Adrenal gland (tissue), 12 donors: Measurements from ENCODE around the gene SLC24A4. TPM values are rescaled to one million over a fixed set of nuclear protein-coding genes. Genes with fewer than 3 reads are reported as not detected.

Source experiments
- DNase-seq, 7 donors: peaks; one replicate each; pipeline ENCODE4 v3.0.0-alpha.2; 2019 to 2020
- H3K27ac ChIP-seq, 5 donors: fragments of 200-600 bp; sonication (generic) in 4 of 5; 1 replicate in 3 of 5; 2 replicates in 2 of 5; pipeline versions ENCODE4 v1.5.1 to v1.8.0; 2016 to 2020; ENCODE audit warnings: mild to moderate bottlenecking in 1 of 5
- H3K27me3 ChIP-seq: fragments of 200-600 bp; 2 replicates; pipeline ENCODE4 v1.8.0; 2021
- H3K36me3 ChIP-seq, 2 donors: fragments of 200-600 bp; replicated peaks in 1 of 2; 1 replicate in 1 of 2; 2 replicates in 1 of 2; pipeline versions ENCODE4 v1.5.1 to v1.8.0; 2018 to 2022
- H3K4me1 ChIP-seq, 2 donors: fragments of 200-600 bp; replicated peaks in 1 of 2; 1 replicate in 1 of 2; 2 replicates in 1 of 2; pipeline versions ENCODE4 v1.5.1 to v1.8.0; 2018 to 2021
- H3K4me3 ChIP-seq, 4 donors: fragments of 200-600 bp; sonication (generic) in 3 of 4; one replicate each; pipeline ENCODE4 v1.5.1; 2016 to 2018
- H3K9me3 ChIP-seq, 3 donors: fragments of 200-600 bp; sonication (generic) in 1 of 3; replicated peaks in 1 of 3; 1 replicate in 2 of 3; 2 replicates in 1 of 3; pipeline versions ENCODE4 v1.5.1 to v1.8.0; 2016 to 2021
- CTCF ChIP-seq, 6 experiments: fragments of 450-650 bp in 4 of 6; fragments of 200-600 bp in 2 of 6; sonication (generic) in 1 of 6; IDR thresholded peaks; 1 replicate in 5 of 6; 2 replicates in 1 of 6; pipeline versions ENCODE4 v1.5.1 to v1.8.0; 2016 to 2021; ENCODE audit warnings: antibody characterized with exemption in 6 of 6, mild to moderate bottlenecking in 2 of 6, moderate library complexity in 1 of 6
- POLR2A ChIP-seq, 2 donors: fragments of 450-650 bp; IDR thresholded peaks; one replicate each; pipeline ENCODE4 v1.6.1; 2017; ENCODE audit warnings: antibody characterized with exemption in 2 of 2, mild to moderate bottlenecking in 2 of 2, moderate library complexity in 1 of 2
- WGBS, 4 donors: extraction: QIAGEN DNeasy Blood & Tissue Kit in 2 of 4; methylation state at CpG; one replicate each; pipeline versions ENCODE4 v1.1.5 to v1.1.7; 2013 to 2017; 5-methylcytosine and 5-hydroxymethylcytosine counted together
- intact Hi-C, 2 donors: fragments of 100-400 bp; cut with DNase I; formaldehyde crosslinking; loops; one replicate each; pipeline versions ENCODE4 v1.14.1 to v1.15.0; 2022 to 2023
- polyA plus RNA-seq, 3 donors: library from polyadenylated mRNA; stranded (reverse); fragments of 200-250 nt in 2 of 3; fragments of 350-450 nt in 1 of 3; fragmentation: Illumina TruSeq in 1 of 3; extraction: RNeasy Lipid Tissue Mini Kit (QIAGEN cat#74804) in 1 of 3; gene quantifications; one replicate each; pipeline ENCODE4 v1.2.3, GENCODE V29; 2013 to 2014
- total RNA-seq, 9 donors: library from RNA; depleted of rRNA in 4 of 9; stranded (reverse); fragments of >200 nt in 4 of 9; fragments of 120-200 nt in 1 of 9; fragmentation: NEBNext Ultra II Directional in 1 of 9; extraction: Animal tissue kit (Norgen Biotek cat#: 25700) in 1 of 9; gene quantifications; one replicate each; pipeline versions ENCODE4 v1.1.0 to v1.2.4, GENCODE V29; 2013 to 2023
- donor health status: healthy with polysubstance abuse.
- donor health status: Bipolar disorder and iron deficiency.
- donor health status: DM: yes; HTN: yes; CAD: no.
- donor health status: DM: no; HTN: no; CAD: no.
- donor health status: DM: no; HTN: no; CAD: no.
- donor health status: DM: yes; HTN: yes; CAD: no.

The SLC24A4 gene
- total and polyA plus RNA-seq, 12 donors, result 0.09 to 1.9 (median 0.52) TPM

GRCh38 chr14:92505826-92506225, 182.9 kb downstream of the SLC24A4 start:
- intact Hi-C loops, result no loop called here

GRCh38 chr14:92506231-92506630, 183.3 kb downstream of the SLC24A4 start:
- 67 to 94% (median 87%) methylated on average over 1 to 3 of the region's 3 CpGs for WGBS, 4 donors
- H3K4me1 ChIP-seq, result peaks cover 7 to 12% of the 10 kb centered on the region in 2 donors
- no peak for DNase-seq
- H3K9me3 ChIP-seq, result no peaks in the 10 kb centered on the region
- H3K36me3 ChIP-seq, result no peaks in the 10 kb centered on the region
- no peak overlapping the region for H3K4me3 ChIP-seq
- no peaks in the 10 kb centered on the region for H3K27me3 ChIP-seq
- no peak for TF ChIP-seq POLR2A (IDR thresholded peaks at IDR 0.05)
- TF ChIP-seq CTCF (IDR thresholded peaks at IDR 0.05), result no peak
- intact Hi-C loops, result no loop called here
- no peak overlapping the region for H3K27ac ChIP-seq

More at GRCh38 chr14:92505826-92506225, 182.9 kb downstream of the SLC24A4 start:
- TF ChIP-seq CTCF (IDR thresholded peaks at IDR 0.05) (no peak), POLR2A (IDR thresholded peaks at IDR 0.05) (no peak)
- Histone ChIP-seq H3K4me1 (peaks cover 7 to 12% of the 10 kb centered on the region in 2 donors), H3K9me3 (no peaks in the 10 kb centered on the region), H3K27ac (no peak overlapping the region), H3K4me3 (no peak overlapping the region), H3K27me3 (no peaks in the 10 kb centered on the region), H3K36me3 (no peaks in the 10 kb centered on the region)
- DNase-seq, result no peak
- 87 to 96% (median 94%) methylated on average over 5 of the region's 5 CpGs for WGBS, 4 donors

GRCh38 chr14:92507174-92507768, 184.3 kb downstream of the SLC24A4 start:
- WGBS, 4 donors, result 67 to 93% (median 80%) methylated on average over 2 to 4 of the region's 4 CpGs

GRCh38 chr14:92510972-92511371, 188.0 kb downstream of the SLC24A4 start:
- intact Hi-C loops, result no loop called here
- no peak overlapping the region for H3K4me3 ChIP-seq
- no peaks in the 10 kb centered on the region for H3K9me3 ChIP-seq
- H3K4me1 ChIP-seq, result peaks cover 8 to 16% of the 10 kb centered on the region in 2 donors
- no peaks in the 10 kb centered on the region for H3K36me3 ChIP-seq
- no peak for DNase-seq
- WGBS, 4 donors, result 92 to 96% (median 95%) methylated on average over 2 of the region's 2 CpGs
- H3K27ac ChIP-seq, result no peak overlapping the region
- TF ChIP-seq CTCF (IDR thresholded peaks at IDR 0.05) (no peak), POLR2A (IDR thresholded peaks at IDR 0.05) (no peak)
- H3K27me3 ChIP-seq, result no peaks in the 10 kb centered on the region

More at GRCh38 chr14:92507174-92507768, 184.3 kb downstream of the SLC24A4 start:
- Histone ChIP-seq H3K27me3 (no peaks in the 10 kb centered on the region), H3K27ac (no peak overlapping the region), H3K9me3 (no peaks in the 10 kb centered on the region), H3K4me3 (no peak overlapping the region), H3K4me1 (peaks cover 7 to 12% of the 10 kb centered on the region in 2 donors), H3K36me3 (no peaks in the 10 kb centered on the region)
- TF ChIP-seq CTCF (IDR thresholded peaks at IDR 0.05), result no peak
- TF ChIP-seq POLR2A (IDR thresholded peaks at IDR 0.05), result no peak
- no peak for DNase-seq
- intact Hi-C loops, result no loop called here
